Renal cortical epithelial cell (primary cell): ENCODE measurements around the gene SRPK2. TPM values are rescaled to one million over a fixed set of nuclear protein-coding genes. Genes with fewer than 3 reads are reported as not detected.
"Not testable (repeated sequence)": the region's sequence is repeated elsewhere in the genome, so short reads cannot be mapped to it uniquely, and the experiment has no call there.

Experiments
- DNase-seq: peaks from one replicate; pipeline ENCODE4 v3.0.0-alpha.2; 2011; ENCODE audit warnings: low read depth
- total RNA-seq: library from RNA; depleted of rRNA; stranded (reverse); fragments of >200 nt; gene quantifications from 2 replicates; pipeline ENCODE4 v1.2.3, GENCODE V29; 2014

The SRPK2 gene
- total RNA-seq, 1 donor from 2014 or later: 79.5 TPM

DNA sequence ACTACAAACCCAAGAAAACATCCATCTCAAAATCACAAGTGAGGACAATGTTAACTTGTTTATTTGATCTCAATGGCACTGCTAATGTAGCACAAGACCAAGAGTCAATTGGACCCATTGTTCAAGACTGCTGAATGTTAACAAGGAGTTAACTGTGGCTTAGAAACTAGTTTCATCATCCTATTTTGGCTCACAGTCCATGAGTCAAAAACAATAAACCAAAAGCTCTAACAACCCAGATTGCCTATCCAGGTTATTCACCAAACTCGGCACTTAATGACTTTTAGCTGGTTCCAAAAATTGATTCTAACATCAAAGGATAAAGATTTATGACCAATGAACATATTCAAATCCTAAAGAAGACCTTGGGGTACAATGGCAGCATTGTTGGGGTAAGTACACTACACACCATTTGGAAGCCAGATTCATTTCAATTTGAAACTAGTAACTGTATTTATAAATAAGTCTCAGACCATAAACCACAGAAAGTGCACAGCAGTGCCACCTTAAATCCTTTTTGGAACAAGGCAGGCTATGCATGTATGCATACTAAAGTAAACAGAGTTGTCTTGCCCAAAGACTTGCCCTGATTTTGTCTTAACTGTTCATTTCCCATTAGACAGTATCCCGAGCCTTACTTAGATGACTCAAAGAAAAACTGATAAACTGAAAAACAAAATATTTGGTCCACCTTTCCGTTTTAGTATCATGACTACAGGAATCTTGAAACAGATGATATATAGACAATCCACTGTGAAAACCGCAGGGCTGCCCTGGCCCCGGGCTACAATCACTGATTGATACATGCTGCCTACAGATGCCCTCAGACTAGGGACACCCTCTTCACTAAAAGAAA lies 84.5 kb downstream of the SRPK2 start:
- peak; percentile 85 for DNase-seq

DNA sequence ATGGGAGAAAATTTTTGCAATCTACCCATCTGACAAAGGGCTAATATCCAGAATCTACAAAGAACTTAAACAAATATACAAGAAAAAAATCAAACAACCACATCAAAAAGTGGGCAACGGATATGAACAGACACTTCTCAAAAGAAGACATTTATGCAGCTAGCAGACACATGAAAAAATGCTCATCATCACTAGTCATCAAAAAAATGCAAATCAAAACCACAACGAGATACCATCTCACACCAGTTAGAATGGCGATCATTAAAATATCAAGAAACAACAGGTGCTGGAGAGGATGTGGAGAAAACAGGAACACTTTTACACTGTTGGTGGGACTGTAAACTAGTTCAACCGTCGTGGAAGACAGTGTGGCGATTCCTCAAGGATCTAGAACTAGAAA lies 88.1 kb downstream of the SRPK2 start:
- DNase-seq: not testable (repeated sequence)

DNA sequence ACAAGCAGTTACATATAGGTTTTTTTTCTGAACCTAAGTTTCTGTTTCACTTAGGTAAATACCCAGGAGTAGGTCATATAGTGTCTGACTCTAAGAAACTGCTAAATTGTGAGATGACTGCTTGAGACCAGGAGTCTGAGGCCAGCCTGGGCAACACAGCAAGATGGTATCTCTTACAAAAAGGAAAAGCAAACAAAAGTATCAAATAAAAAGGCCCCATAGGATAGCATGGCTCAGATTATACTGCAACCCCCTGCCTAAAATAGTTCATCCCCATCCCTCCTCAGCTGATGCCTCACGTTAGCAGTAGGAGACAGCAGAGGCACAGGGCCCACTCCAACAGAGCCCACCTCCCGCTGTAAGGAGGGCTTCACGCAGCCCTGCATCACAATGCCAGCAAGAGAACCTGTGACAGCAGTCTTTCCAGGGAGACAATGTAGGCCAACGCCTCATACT lies 90.3 kb downstream of the SRPK2 start:
- DNase-seq: no peak

DNA sequence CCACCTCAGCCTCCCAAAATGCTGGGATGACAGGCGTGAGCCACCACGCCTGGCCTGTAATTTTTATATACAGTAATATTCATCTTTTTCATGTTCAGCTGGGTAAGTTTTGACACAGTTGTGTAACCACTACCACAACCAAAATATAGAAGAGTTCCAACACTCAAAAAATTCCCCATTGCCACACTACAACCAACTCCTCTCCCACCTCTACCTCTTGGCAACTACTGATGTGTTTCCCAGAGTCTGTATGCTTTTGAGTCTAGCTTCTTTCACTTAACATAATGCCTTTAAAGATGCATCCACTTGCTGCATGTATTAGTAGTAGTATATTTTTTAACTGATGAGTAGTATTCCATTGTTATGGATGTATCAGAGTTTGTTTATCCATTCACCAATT lies 90.7 kb downstream of the SRPK2 start:
- DNase-seq: no peak

DNA sequence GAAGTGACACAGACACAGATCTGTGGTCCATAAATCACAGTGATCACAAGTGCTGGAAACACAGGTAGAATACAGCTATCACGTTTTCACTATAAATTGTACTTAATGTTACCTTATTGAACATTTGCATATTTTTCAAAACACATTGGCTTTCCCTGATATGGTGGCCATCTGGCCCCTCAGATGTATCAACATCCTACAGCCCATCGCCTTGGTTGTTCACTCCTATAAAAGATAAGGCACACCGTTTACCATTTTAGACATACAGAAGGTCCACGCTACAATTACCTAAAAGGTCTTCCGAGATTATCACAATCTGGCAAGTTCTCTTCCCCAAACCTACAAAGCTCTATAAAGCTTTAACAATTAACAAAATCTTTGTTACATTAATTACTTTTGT lies 91.4 kb downstream of the SRPK2 start:
- DNase-seq: no peak

DNA sequence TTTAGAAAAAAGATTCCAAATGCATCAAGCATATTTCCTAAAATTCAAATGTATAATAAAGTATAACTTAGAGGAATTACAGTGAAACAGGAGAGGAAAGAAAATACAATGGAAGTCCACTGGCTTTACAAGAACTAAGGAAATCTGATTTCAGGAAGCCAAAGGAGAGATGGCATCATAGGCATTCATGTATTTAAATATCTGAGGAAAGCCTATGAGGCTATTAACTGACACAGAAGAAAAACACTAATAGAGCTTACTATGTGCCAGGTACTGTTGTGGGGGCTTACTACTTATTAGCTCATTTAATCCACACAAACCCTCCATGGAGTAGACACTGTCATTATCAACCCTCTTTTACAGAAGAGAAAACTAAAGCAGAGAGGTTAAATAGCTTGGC lies 92.2 kb downstream of the SRPK2 start:
- DNase-seq: no peak

DNA sequence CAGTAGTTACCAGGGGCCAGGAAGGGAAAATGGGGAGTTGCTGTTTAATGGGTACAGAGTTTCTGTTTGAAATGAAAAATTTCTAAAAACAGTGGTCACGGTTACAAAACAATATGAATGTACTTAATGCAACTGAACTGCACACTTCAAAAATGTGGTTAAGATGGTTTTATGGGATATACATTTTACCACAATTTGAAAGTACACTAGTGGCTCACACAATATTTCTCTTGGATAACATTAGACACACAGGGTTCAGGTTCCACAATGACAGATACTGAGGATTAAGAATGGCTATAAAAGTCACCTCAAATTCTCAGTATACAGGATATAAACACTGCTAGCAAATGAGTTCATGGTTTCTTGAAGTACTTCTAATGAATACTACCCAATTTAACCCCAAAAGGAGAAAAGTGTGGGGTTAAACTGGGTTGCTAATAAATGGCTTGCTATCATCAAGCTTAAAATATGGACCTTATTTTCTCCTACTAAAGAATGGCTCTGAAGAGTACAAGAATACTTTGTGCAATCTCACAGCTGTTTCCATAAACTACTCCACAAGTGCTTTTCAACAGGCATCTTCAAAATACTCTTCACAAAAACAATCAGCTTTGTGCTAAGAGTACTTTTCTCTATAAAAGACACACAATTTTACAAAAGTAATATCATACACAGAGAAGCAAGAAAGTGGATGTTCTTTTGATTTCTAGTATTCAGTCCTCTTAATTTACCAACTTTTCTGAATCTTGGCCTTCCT lies 92.9 kb downstream of the SRPK2 start:
- DNase-seq: no peak

DNA sequence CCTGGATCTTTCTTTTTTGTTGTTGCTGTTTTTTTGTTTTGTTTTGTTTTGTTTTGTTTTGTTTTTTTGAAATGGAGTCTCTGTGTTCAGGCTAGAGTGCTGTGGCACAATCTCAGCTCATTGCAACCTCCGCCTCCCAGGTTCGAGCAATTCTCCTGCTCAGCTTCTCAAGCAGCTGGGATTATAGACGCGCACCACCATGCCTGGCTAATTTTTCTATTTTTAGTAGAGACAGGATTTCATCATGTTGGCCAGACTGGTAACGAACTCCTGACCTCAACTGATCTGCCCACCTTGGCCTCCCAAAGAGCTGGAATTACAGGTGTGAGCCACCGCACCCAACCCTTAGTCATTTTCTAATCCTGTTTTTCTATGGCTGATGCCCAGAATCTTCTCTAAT lies 94.2 kb downstream of the SRPK2 start:
- not testable (repeated sequence) for DNase-seq

DNA sequence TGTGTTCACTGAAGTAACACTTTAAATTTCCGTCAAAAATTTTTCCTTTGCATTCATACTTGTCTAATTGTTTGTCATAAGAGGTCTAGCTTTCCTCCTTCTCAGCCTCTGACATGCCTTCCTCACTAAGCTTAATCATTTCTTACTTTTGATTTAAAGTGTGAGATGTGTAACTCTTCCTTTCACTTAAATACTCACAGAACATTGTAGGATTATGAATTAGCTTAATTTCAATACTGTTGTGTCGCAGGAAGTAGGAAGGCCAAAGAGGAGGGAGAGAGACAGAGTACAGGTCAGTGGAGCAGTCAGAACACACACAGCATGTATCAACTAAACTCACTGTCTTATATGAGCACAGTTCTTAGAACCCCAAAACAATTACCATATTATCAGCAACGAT lies 99.0 kb downstream of the SRPK2 start:
- no peak for DNase-seq

DNA sequence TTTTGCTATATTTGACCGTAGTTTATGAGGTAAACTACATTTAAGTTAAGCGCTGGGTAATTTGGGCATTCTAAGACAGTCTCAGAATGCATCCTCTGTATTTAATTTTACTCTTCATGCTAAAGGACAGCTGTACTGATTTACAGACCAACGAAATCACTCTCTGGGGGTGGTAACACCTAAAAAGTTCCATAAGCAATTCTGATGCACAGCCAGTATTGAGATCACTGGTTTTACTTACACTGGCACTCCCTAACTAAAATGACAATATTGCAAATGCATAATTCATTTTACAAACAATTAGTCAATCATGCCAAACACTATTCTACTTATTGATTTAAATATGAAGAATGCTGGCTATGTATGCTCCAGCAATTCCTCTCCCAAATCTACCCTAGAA lies 102.3 kb downstream of the SRPK2 start:
- no peak for DNase-seq

DNA sequence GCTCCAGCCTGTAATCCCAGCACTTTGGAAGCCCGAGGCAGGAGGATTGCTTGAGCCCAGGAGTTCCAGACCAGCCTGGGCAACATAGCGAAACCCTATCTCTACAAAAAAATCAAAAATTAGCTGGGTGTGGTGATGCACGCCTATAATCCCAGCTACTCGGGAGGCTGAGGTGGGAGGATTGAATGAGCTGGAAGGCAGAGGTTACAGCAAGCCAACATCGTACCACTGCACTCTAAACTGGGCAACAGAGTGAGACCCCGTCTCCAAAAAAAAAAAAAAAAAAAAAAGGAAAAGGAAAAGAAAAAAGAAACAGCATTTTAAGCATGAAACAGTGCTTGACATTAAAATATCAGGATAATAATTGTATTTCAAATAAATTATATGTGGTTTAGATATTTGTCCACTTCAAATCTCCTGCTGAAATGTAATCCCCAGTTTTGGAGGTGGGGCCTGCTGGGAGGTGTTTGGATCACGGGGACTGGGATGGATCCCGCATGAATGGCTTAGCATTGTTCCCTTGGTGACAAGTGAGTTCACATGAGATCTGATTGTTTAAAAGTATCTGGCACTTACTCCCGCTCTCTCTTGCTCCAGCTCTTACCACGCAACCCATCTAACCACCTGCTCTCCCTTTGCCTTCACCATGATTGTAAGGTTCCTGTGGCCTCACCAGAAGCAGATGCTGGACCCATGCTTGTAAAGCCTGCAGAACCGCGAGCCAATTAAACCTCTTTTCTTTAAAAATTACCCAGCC lies 103.4 kb downstream of the SRPK2 start:
- DNase-seq: no peak

DNA sequence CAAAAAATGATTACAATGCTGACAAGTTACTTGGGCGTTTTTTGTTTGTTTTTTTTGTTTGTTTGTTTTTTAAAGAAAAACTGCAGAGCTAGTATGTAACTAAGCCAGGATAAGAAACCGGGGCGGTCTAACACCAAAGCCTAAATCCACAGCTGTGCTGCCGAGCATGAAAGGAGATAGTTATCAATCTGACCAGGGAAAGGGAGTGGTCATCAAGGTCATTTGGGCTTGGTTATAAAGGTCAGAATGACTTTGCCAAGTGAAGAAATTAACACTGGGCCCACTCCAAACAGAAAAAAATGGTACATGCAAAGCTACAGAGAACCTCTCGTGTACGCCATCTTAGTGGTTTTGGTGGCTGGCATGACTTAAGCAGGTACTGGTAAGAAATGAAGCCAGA lies 104.7 kb downstream of the SRPK2 start:
- DNase-seq: no peak

DNA sequence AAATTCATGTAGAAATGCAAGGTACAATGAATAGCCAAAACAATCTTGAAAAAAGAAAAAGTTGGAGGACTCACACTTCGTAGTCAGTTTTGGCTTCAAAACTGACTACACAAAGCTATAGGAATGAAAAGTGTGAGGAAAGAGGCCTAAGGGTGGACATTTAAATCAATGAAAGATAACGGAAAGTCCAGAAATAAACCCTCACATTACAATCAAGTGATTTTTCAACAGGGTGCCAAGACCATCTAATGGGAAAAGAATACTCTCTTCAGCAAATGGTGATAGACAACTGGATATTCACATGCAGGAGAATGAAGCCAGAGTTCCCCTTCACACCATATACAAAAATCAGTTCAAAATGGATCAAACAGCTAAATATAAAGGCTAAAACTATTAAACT lies 106.8 kb downstream of the SRPK2 start:
- no peak for DNase-seq

DNA sequence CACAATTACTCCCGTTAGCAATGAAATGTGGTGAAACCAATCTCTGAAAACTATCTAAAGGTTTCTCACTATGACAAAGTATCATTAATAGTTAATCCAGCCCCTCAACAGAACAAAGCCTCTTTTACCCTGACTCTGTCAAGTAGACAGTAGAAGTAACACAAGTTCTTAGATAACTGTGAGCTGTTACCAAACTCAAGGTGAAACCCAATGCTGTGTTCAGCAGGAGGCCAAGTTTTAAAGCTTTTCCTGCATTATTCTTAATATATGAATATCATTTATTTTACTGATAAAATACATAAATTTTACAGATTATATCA lies 109.1 kb downstream of the SRPK2 start:
- peak; percentile 51 for DNase-seq

DNA sequence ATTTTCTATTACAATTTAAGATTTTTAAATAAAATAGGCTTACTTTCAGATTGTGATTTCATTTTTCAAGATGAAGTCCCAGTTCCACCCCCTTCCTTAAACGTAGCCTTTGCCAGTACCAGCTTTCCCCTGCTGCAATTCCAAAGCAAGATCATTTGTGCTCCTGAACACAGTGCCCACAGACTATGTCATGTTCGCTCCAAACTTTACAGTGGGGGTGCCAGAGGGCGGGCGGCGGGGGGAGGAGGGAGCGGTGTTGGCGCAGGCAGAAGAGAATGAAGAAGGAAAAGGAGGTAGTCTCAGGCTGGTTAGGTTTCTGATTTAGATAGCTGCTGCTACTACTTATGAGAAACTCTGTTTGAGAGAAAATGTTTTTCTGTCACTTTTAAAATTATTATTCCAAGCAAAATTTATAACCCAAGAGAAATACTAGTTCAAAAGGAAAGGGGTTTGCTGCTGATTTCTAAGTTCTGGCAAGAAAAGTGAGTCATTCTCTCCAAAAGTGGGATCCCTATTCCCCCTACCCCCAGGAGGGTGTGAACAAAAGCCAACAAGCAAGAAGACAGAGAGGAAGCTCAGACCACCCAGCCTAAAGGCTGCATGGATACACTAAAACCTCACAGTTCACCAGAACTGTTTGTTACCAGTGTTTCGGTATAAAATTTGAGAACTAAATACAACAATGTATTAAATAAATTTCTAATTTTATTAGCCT lies 109.6 kb downstream of the SRPK2 start:
- peak; percentile 17 for DNase-seq

DNA sequence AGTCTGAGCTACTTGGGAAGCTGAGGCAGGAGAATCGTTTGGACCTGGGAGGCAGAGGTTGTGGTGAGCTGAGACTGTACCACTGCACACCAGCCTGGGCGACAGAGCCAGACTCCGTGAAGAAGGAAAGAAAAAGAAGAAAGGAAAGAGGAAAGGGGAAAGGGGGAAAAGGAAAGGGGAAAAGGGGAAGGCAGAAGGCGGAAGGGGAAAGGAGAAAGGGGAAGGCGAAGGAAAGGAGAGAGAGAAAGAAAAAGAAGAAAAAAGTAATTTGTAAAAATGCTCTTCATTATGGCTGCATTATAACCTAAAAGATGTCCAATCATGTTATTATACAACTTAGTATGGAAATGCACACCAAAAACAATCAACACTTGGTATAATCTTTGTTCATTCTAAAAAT lies 110.2 kb downstream of the SRPK2 start:
- DNase-seq: no peak

DNA sequence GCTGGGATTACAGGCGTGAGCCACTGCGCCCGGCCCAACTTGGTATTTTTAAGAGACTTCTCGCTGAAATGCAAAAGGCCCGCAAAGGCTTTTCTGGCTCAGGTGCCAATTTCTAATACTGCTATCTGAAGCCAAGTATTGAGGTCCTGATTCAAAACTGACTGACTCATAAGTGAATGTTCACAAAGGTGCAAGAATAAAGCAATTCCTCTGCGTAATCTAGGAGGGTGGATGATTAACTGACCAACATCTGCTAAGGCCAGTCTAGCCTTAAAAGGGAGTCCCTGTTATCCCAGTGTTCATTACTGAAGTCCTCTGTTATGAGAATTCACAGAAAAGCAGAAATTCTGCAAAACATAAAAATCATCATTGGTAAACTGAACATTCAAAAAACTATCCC lies 111.4 kb downstream of the SRPK2 start:
- DNase-seq: peak; percentile 99

DNA sequence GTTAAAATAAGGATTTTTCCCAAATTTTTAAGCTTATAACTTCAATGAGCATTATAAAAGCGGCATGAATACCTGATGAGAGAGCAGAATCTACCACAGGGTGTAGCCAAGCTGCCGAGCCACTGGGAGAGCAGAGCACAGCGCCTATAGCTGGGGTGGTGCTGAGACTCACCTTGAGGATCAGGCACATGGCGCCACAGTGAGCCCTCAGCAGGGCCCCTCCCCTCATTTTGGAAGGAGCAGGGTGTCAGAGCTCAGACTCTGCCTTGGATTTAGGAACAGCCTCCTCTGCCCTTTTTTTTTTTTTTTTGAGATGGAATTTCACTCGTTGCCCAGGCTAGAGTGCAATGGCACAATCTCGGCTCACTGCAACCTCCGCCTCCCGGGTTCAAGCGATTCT lies 118.6 kb downstream of the SRPK2 start:
- no peak for DNase-seq

DNA sequence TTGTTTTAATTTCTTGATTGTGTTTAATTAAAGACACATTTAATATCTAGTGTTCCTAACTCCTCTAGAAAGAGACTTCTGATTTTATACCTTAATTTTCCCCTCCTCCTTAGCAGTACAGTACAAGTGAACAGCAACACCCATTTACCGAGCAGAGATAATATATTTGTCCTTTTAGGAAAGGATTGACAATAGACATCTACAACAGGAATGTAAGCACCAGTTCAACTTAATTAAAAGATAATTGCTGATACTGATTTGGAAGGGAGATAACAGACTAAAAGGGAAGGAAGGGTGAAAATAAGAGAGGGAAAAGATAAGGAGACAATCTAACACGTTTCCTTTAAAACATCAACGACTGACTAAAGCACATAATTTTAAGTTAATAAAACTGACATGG lies 119.3 kb downstream of the SRPK2 start:
- DNase-seq: peak; percentile 16

DNA sequence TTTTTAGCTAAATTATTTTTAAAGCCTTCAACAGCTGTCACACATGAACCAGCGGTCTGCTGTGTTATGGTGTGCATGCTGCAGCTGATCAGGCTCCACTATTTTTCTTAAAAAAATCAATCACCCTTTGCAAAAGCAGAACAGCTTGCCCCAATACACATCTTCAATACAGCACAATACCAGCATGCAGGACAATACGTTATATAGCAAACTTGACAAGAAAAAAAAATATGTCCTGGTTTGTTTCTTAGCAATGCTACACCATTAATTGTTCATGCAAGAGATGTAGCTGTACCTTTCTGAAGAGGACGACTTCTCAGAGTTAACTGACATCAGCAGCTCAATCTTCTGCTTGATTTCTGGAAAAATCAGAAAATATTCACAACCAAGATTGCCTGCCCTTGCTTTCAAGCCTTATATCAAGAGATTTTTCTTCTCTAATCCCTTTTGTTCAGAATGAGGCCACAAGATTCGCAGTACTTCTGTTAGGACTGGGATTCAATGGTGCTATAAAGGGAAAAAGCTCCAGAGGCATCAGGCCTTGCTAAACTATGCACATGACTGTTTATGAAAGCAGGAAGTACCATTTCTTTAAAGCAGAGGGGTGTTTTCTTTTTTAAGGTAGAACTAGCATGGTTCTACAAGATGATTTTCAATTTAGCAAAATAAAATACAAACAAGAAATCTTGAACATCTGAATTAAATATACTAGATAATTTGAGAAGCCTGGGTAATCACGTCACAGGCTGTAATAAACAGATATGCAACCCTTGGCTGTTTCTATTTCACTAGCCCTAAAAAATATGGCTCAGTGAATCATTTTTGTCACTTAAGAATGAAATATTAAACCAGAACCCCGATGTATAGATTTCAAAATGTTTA lies 120.0 kb downstream of the SRPK2 start:
- peak; percentile 75 for DNase-seq

DNA sequence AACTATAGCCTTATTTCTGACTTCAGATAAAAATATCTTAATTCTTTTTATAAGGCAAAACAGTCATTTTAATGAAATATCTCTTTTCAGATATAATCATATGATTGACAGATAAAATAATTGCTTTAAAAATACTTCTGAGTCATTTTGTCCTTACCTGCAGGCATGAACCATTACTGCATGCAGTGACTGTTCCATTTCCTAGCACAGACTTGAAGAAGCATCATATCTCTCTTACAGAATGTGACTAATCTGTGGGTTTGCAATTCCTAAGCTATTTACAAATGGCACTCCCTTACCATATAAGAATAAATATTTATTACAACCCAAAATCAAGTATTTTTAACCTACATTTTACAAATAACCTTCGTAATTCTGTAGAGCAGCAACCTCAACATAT lies 120.7 kb downstream of the SRPK2 start:
- peak; percentile 80 for DNase-seq
